ENCODE measurements around the gene SH3PXD2A.

DNA sequence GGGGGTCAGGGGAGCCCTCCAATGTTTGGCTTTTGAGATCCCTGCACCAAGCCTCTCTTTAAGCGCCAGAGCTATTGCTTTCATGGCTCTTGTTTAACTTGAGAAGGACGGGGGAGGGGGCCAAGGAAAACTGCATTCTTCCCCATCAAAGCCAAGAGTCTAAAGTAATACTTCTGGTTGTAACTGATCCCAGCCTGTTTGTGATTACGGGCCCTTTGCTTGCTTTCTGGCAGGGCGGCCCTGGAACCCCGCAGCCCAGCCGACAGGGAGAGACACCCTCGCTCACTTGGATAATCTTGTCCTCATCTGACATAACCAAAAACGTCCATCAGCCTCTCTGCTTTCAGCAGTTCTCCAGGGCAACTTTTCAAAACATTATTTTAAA is 207.1 kb downstream of the SH3PXD2A start:
- TF ChIP-seq, protein P1, sequence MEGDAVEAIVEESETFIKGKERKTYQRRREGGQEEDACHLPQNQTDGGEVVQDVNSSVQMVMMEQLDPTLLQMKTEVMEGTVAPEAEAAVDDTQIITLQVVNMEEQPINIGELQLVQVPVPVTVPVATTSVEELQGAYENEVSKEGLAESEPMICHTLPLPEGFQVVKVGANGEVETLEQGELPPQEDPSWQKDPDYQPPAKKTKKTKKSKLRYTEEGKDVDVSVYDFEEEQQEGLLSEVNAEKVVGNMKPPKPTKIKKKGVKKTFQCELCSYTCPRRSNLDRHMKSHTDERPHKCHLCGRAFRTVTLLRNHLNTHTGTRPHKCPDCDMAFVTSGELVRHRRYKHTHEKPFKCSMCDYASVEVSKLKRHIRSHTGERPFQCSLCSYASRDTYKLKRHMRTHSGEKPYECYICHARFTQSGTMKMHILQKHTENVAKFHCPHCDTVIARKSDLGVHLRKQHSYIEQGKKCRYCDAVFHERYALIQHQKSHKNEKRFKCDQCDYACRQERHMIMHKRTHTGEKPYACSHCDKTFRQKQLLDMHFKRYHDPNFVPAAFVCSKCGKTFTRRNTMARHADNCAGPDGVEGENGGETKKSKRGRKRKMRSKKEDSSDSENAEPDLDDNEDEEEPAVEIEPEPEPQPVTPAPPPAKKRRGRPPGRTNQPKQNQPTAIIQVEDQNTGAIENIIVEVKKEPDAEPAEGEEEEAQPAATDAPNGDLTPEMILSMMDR (IDR thresholded peaks at IDR 0.05 in 8 of 11, conservative IDR thresholded peaks at IDR 0.05 in 3 of 11): no peak
- TF ChIP-seq POLR2A (IDR thresholded peaks at IDR 0.05) (no peak), POLR2AphosphoS5 (IDR thresholded peaks at IDR 0.05) (no peak)
